ENCODE measurements around the gene TMEM132D.

GRCh38 chr12:129423041-129423580, 480.7 kb downstream of the TMEM132D start:
- no peak for TF ChIP-seq POLR2A (IDR thresholded peaks at IDR 0.05; ENCODE audit: low read length)
- no peak for TF ChIP-seq GATA1 (IDR thresholded peaks at IDR 0.05; ENCODE audit: low read depth, low read length)

Measured in erythroblast (primary cell).